K562 (cell line): ENCODE data around the gene CERCAM.

Experiments
- BDP1 ChIP-seq: IDR thresholded peaks from 3 replicates; pipeline ENCODE4 v1.6.1; 2011; ENCODE audit not compliant: insufficient read length, insufficient read depth
- CREM ChIP-seq: IDR thresholded peaks from 2 replicates; pipeline ENCODE4 v1.6.1; 2014; ENCODE audit warnings: antibody characterized with exemption, low read depth
- ELF1 ChIP-seq: fragments of 200-800 bp; sonication (Bioruptor generic); IDR thresholded peaks from 2 replicates; pipeline ENCODE4 v1.6.1; 2016; ENCODE audit warnings: missing genetic modification characterization, missing compliant biosample characterization
- ELK1 ChIP-seq: sonication (generic); formaldehyde crosslinking; IDR thresholded peaks from 2 replicates; pipeline ENCODE4 v1.8.1; 2022; ENCODE audit warnings: missing genetic modification reagents
- JUN ChIP-seq, 2 experiments: sonication (generic) in 1 of 2; formaldehyde crosslinking in 1 of 2; IDR thresholded peaks; 2 replicates each; pipeline versions ENCODE4 v1.6.1 to v1.8.0; 2012 to 2022; ENCODE audit warnings: borderline replicate concordance in 2 of 2, mild to moderate bottlenecking in 2 of 2, improper control_type of control experiment in 1 of 2, low read depth in 1 of 2, low read length in 1 of 2, missing genetic modification reagents in 1 of 2
- KLF1 ChIP-seq: fragments of 450-650 bp; IDR thresholded peaks from 2 replicates; pipeline ENCODE4 v1.6.1; 2016; ENCODE audit warnings: missing genetic modification characterization, missing compliant biosample characterization
- MAFF ChIP-seq: IDR thresholded peaks from 2 replicates; pipeline ENCODE4 v1.6.1; 2012; ENCODE audit warnings: low read length, improper control_type of control experiment
- SMAD3 ChIP-seq: fragments of 450-650 bp; formaldehyde crosslinking; conservative IDR thresholded peaks from 2 replicates; pipeline ENCODE4 v1.4.0; 2020; ENCODE audit warnings: mild to moderate bottlenecking
- SREBF2 ChIP-seq: sonication (generic); formaldehyde crosslinking; IDR thresholded peaks from 2 replicates; pipeline ENCODE4 v1.4.0; 2020; ENCODE audit warnings: mild to moderate bottlenecking, missing genetic modification reagents
- TEAD1 ChIP-seq, 2 experiments: fragments of 450-650 bp in 1 of 2; sonication (generic) in 1 of 2; formaldehyde crosslinking; IDR thresholded peaks; 2 replicates each; pipeline versions ENCODE4 v1.4.0 to v1.8.0; 2020 to 2022; ENCODE audit warnings: mild to moderate bottlenecking in 2 of 2, missing genetic modification reagents in 1 of 2
- TEAD4 ChIP-seq, 2 experiments: sonication (generic) in 1 of 2; formaldehyde crosslinking in 1 of 2; IDR thresholded peaks; 2 replicates each; pipeline versions ENCODE4 v1.6.1 to v1.8.0; 2012 to 2022; ENCODE audit warnings: borderline replicate concordance in 1 of 2, inconsistent platforms in 1 of 2, low read length in 1 of 2, mild to moderate bottlenecking in 1 of 2, missing genetic modification reagents in 1 of 2
- ZFP36 ChIP-seq: fragments of 150-350 bp; IDR thresholded peaks from 2 replicates; pipeline ENCODE4 v1.6.1; 2018; ENCODE audit warnings: low read length, low read depth; ENCODE audit not compliant: partially characterized antibody
- ZNF140 ChIP-seq: fragments of 250-450 bp; sonication (Bioruptor Pico); IDR thresholded peaks from 2 replicates; pipeline ENCODE4 v1.8.0; 2021; ENCODE audit warnings: moderate library complexity, mild to moderate bottlenecking, inconsistent platforms
- ZNF24 ChIP-seq: fragments of 450-650 bp; IDR thresholded peaks from 2 replicates; pipeline ENCODE4 v1.6.1; 2016

- TF ChIP-seq ELF1 (tag), result no peak
- no peak for TF ChIP-seq KLF1 (tag)
- TF ChIP-seq SMAD3 (CRISPR knock-in tag), result no peak
- TF ChIP-seq ZNF24, result no peak
- no peak for TF ChIP-seq TEAD4 (IDR thresholded peaks at IDR 0.05; ENCODE audit: low read length)
- no peak for TF ChIP-seq TEAD4 (CRISPR knock-in tag; IDR thresholded peaks at IDR 0.05; ENCODE audit: borderline replicate concordance)
- no peak for TF ChIP-seq SREBF2 (CRISPR knock-in tag)
- no peak for TF ChIP-seq BDP1
- TF ChIP-seq JUN (IDR thresholded peaks at IDR 0.05; ENCODE audit: borderline replicate concordance, low read depth, low read length), result no peak
- no peak for TF ChIP-seq JUN (CRISPR knock-in tag; IDR thresholded peaks at IDR 0.05; ENCODE audit: borderline replicate concordance)
- TF ChIP-seq MAFF, result no peak
- TF ChIP-seq ZFP36, result no peak
- no peak for TF ChIP-seq ELK1 (CRISPR knock-in tag)
- TF ChIP-seq CREM, result no peak
- no peak for TF ChIP-seq ZNF140 (CRISPR knock-in tag)
- no peak for TF ChIP-seq TEAD1 (CRISPR knock-in tag; IDR thresholded peaks at IDR 0.05)
Observed at GRCh38 chr9:128485414-128485855, 64.8 kb downstream of the CERCAM start.
